Fibroblast of villous mesenchyme (primary cell): ENCODE results near the gene LDLR. TPM values are rescaled to one million over a fixed set of nuclear protein-coding genes. Genes with fewer than 3 reads are reported as not detected.
A peak's percentile ranks its signal among the peaks of the same experiment; 100 is the strongest.
"Not testable (repeated sequence)": the region's sequence is repeated elsewhere in the genome, so short reads cannot be mapped to it uniquely, and the experiment has no call there.

ENCODE experiments used
- DNase-seq: peaks from one replicate; pipeline ENCODE4 v3.0.0-alpha.2; 2010; ENCODE audit warnings: low read depth
- H3K4me3 ChIP-seq: 2 replicates; pipeline ENCODE4 v1.5.1; 2011; ENCODE audit warnings: low read depth, mild to moderate bottlenecking, low read length
- CTCF ChIP-seq: IDR thresholded peaks from 2 replicates; pipeline ENCODE4 v1.5.1; 2012; ENCODE audit warnings: low read depth, mild to moderate bottlenecking, low read length; ENCODE audit not compliant: insufficient read depth
- total RNA-seq: library from RNA; depleted of rRNA; stranded (reverse); fragments of >200 nt; gene quantifications from 2 replicates; pipeline ENCODE4 v1.2.3, GENCODE V29; 2012

LDLR gene
- total RNA-seq, 1 donor = 392 TPM

- no peak overlapping the region for H3K4me3 ChIP-seq
- no peak for TF ChIP-seq CTCF
- no peak for DNase-seq
Observed at GRCh38 chr19:11115042-11115441, 25.8 kb downstream of the LDLR start.

GRCh38 chr19:11115895-11116446 is 26.7 kb downstream of the LDLR start:
- no peak for TF ChIP-seq CTCF
- H3K4me3 ChIP-seq = no peak overlapping the region
- DNase-seq = no peak

- no peak for DNase-seq
- no peak overlapping the region for H3K4me3 ChIP-seq
Observed at GRCh38 chr19:11116507-11116906, 27.2 kb downstream of the LDLR start.

GRCh38 chr19:11121963-11122362 is 32.7 kb downstream of the LDLR start:
- not testable (repeated sequence) for DNase-seq, H3K4me3 ChIP-seq

More at GRCh38 chr19:11116507-11116906, 27.2 kb downstream of the LDLR start:
- no peak for TF ChIP-seq CTCF

- no peak for DNase-seq
- no peak for TF ChIP-seq CTCF
- H3K4me3 ChIP-seq = no peak overlapping the region
Observed at GRCh38 chr19:11123114-11123513, 33.9 kb downstream of the LDLR start.

- not testable (repeated sequence) for DNase-seq
Observed at GRCh38 chr19:11124157-11124556, 34.9 kb downstream of the LDLR start.

GRCh38 chr19:11125994-11126685 is 36.9 kb downstream of the LDLR start:
- no peak overlapping the region for H3K4me3 ChIP-seq
- TF ChIP-seq CTCF = peak; percentile 78
- DNase-seq = peak; percentile 81

More at GRCh38 chr19:11124157-11124556, 34.9 kb downstream of the LDLR start:
- H3K4me3 ChIP-seq = not testable (repeated sequence)

GRCh38 chr19:11127905-11128304 is 38.6 kb downstream of the LDLR start:
- no peak overlapping the region for H3K4me3 ChIP-seq
- no peak for TF ChIP-seq CTCF
- no peak for DNase-seq
